Stimulated activated CD4-positive, alpha-beta T cell treated with anti-CD3 and anti-CD28 coated beads, Interleukin-12 subunit alpha, Interleukin-12 subunit beta, amount 100 ng/mL, for 24 hours (primary cell): ENCODE data around the gene DLX4.

ENCODE experiments used
- DNase-seq, 2 experiments: peaks; one replicate each; pipeline ENCODE4 v3.0.0-alpha.2; 2020; ENCODE audit warnings: low read depth in 2 of 2

Gene DLX4

GRCh38 chr17:50014471-50015088 lies 45.6 kb downstream of the DLX4 start:
- no peak for DNase-seq

- DNase-seq, result no peak
Measured at GRCh38 chr17:50015146-50015545, 46.2 kb downstream of the DLX4 start.

GRCh38 chr17:50018909-50019308 lies 49.9 kb downstream of the DLX4 start:
- no peak for DNase-seq

- no peak for DNase-seq
Measured at GRCh38 chr17:50020841-50021599, 52.0 kb downstream of the DLX4 start.

- DNase-seq, result no peak
Measured at GRCh38 chr17:50021681-50022370, 52.8 kb downstream of the DLX4 start.

GRCh38 chr17:50022463-50023130 lies 53.6 kb downstream of the DLX4 start:
- no peak for DNase-seq

GRCh38 chr17:50023520-50023919 lies 54.5 kb downstream of the DLX4 start:
- DNase-seq, result no peak
